Activated gamma-delta T cell treated with anti-CD3 and anti-CD28 coated beads, Interleukin-2, amount 50 U/mL, for 16 hours (primary cell): ENCODE measurements around the gene ALK.
"Not testable (repeated sequence)": the region's sequence is repeated elsewhere in the genome, so short reads cannot be mapped to it uniquely, and the experiment has no call there.

Experiments used
- DNase-seq: peaks from one replicate; pipeline ENCODE4 v3.0.0-alpha.2; 2020; ENCODE audit warnings: low read depth

The ALK gene

DNA sequence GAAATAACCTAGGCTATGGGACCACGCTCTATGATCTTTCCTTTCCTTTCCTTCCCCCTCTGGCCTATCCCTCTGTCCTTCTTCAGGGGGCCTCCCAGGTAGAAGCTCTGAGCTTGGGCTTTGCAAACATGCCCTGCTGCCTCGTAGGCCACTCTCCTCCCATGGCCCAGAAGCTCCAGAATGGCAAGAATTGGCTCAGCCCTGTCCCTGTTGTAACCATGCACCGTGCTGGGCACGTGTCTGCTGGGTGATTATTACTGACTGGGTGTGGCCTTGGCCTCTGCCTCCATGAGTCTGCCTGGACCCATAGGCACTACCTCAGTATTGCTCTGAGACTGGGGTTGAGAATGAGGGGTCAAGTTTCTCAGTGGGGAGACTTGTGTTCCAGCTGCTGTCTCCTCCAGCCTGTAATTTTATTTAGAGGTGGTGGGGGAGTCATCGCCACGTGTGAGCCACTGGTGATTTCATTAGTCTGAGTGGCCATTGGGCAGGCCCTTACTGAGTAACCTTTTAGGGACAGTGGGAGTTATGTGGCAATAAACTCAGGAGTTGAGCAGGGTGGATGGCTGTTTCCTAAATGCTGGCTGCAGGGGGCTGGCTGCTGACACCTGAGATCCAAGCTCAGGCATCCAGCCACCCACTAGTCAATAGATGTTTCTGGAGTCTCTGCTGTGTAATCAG is 648.2 kb downstream of the ALK start:
- no peak for DNase-seq

DNA sequence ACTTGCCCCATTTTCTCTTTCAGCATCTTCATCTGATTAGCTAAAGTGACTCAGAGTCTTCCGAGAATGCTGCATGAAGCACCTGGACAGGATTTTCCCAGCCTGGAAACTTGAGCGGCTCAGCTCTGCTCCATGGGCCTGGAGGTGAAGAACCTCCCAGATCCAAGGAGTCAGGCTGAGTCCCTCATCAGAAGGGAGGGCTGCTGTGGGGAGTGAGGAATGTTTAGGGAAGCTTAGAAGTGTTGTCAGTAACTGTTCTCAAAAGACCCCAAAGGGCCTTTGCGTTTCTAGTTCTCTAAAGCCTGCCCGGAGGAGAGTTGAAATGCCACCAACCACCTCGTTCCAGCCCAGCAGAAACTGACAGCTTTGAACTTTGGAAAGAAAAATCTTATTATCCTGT is 649.1 kb downstream of the ALK start:
- no peak for DNase-seq

GRCh38 chr2:29270701-29271121 is 650.7 kb downstream of the ALK start:
- no peak for DNase-seq

DNA sequence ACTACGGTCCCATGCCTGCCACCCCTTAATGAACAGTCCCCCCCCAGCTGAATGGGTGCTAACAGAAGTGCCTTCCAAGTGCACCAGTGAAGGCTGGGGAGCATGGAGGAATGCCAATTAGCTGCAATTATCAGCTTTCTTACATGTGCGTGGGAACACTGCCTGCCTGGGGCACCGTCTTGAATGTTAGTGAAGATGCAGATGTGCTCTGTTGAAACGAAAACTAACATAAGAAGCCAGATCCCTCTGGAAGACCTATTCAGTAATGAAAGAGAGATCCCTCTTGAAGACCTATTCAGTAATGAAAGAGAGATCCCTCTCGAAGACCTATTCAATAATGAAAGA is 651.6 kb downstream of the ALK start:
- DNase-seq: no peak

- DNase-seq: no peak
Measured at GRCh38 chr2:29269095-29269764, 652.2 kb downstream of the ALK start.

DNA sequence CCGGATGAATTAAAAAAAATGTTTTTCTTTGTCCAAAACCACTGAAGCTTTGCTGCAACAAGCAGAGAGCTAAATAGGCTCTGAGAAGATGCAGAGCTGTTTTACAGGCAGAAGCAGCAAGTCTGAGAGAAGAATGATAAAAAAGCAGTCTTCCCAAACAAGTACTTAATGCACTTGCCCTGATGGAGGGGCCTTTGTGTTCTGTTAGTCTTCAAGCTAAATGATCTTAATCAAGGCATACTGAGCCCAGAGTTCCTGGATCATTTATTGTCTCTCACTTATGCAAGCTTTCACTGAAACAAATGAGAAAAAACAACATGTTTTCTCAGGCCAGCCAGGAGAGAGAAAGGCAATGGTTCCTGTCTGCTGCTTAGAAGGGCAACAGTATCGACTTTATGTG is 653.7 kb downstream of the ALK start:
- no peak for DNase-seq

- no peak for DNase-seq
Measured at GRCh38 chr2:29263886-29264285, 657.5 kb downstream of the ALK start.

DNA sequence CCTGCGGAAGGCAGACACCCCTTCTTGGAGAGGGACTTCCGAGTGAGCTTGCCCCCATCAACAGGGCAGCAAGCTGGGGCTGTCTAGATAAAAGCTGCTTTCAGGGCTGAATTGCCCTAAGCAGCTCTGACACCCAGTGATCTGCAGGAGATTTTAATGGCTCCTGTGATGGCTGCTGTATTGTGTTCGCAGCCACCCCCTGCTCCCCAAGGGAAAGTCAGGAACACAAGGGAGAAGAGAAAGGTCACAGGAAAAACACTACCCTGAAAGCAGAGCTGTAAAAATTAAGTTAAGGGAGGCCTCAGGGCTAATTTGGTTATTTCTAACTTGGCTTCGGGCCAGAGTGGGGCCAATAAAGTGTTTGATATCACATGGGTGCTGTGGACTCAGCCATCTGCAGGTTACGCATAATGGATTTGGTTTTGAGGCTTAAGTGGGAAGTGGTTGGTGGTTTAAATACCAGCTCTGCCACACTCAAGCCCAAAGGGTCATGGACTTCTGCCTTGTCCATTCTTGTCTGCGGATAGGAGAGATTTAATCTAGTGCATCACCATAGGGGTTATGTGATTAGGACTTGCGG is 658.6 kb downstream of the ALK start:
- no peak for DNase-seq

- DNase-seq: no peak
Measured at GRCh38 chr2:29261003-29261402, 660.4 kb downstream of the ALK start.

GRCh38 chr2:29260142-29260772 is 661.1 kb downstream of the ALK start:
- no peak for DNase-seq

DNA sequence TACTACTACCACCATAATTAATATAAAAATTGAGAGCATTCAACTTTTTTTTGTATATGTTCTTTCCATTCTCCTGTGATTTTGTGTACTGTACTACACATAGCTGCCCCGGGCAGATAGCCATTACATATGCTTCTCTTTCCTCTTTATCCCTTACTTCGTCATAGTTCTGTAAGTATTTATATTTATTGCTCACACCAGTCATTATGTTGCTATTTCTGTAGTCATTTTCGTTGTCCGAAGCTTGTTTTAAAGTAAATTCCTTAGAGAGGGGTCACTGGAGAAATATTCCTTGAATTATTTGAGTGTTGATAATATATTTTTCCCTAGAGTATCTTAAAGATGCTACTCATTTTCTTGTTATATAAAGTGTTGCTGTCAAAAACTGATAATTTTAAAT is 662.2 kb downstream of the ALK start:
- DNase-seq: no peak

- no peak for DNase-seq
Measured at GRCh38 chr2:29255004-29255403, 666.4 kb downstream of the ALK start.

DNA sequence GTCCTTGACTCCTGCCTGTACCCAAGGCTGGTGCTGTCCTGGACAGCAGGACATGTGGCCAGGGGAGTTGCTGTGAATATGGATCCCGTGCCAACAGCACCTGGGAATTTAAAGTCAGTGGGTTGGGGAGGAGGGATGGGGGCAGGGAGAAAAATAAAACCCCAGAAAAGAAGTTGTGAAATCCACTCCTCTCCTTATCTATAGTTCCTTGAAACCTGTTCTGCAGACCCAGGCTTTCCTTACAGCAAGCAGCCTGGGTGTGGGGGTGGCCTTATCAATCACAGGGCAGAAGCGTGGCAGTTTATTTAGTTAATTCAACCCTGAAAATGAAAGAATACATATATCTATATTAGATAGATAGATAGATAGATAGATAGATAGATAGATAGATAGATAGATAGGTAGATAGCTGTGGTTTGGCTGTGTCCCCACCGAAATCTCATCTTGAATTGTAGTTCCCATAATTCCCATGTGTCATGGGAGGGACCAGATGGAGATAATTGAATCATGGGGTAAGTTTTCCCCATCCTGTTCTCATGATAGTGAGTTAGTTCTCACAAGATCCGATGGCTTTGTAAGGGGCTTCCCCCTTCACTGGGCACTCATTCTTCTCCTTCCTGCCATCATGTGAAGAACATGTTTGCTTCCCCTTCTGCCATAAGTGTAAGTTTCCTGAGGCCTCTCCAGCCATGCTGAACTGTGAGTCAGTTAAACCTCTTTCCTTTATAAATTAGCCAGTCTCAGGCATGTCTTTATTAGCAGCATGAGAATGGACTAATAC is 667.7 kb downstream of the ALK start:
- not testable (repeated sequence) for DNase-seq

DNA sequence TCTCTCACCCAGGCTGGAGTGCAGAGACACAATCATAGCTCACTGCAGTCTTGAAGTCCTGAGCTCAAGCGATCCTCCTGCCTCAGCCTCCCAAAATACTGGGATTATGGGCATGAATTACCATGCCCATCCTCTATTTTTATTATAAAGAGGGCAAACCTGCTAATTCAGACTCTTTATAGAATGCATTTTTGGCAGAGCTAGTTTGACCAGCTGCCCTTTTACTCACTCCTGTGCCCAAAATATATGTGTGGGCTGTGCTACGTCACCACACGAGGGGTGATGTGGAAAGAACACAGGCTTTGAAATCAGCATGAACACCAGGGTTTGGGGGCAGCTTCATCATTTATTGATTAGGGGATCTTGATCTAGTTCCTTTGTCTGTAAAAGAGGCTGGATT is 668.4 kb downstream of the ALK start:
- no peak for DNase-seq

DNA sequence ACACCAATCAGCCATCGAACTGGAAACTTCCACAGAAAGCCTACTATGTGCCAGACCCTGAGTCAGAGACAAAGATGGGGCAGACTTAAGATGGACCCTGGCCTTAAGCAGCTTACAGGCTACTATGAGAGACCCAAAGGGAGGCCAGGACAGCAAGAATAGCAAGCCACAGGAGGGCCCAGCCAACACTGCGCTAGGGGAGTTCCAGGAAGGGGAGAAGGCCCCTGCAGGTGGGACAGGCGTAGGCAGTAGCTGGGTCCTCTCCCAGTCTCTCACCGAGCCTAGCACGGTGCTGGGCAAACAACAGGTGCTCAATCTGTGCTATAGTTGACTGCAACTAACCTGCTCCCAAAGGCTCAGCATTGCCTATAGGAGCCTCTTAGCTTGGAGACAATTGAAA is 670.0 kb downstream of the ALK start:
- DNase-seq: no peak

DNA sequence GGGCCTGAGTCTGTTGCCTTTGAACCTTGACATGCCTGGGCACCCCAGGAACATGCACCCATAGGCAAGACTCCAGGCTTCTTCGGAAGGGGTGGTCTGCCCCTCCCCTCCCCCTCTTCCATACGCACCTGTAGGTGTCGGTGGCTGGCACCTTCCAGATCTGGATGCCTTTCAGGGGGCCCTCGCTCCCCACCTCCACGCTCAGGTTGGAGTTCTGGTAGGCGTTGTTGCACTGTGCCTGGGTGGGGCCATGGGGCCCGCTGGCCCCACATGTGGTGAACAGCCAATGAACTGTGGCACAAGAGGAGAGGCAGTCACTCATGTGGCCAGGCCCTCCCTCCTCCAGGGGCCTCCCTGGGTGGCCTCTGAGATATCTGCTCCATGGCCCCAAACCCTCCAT is 670.4 kb downstream of the ALK start:
- DNase-seq: no peak

GRCh38 chr2:29249666-29250253 is 671.6 kb downstream of the ALK start:
- DNase-seq: no peak

GRCh38 chr2:29247336-29247914 is 674.0 kb downstream of the ALK start:
- no peak for DNase-seq

DNA sequence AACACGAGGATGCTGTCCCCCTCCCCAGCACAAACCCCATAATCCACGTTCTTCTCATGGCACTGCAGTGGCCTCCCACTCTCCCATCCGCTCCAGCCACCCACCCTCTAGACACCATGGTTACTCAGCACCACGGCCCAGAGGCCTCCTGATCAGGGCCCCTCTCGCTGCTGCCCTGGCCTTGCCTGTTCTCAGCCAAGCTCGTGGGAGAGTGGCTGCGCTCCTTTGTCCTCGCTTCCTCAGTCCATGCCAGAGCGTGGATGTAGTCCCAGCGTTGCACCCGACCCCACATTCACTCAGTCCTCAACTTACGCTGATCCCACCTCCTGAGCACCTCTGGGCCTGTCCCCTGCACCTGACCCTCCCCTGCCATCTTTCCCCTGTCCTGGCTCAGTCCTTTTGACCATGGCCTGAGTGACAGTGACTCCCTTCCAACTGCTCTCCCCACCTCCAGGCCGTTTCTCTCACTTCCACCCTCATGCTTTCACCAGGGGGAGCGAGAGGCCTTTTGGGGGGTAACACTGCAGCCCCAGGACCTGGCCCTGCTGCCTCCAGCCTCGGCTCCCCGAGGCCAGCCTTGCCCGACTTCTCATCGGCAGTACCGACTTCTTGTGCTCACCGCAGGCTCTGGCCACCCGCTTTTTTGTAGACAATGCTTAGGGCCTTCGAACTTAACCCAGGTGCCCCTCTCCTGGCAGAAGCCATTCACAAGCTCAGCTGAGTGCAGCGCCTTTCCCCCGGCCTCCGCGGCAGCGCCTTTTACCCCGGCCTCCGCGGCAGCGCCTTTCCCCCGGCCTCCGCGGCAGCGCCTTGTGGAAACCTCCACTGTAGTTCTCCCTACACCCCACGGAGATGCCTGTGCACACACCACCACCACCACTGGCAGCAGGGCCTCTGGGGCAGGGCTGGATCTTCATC is 674.7 kb downstream of the ALK start:
- no peak for DNase-seq

GRCh38 chr2:29245742-29246382 is 675.5 kb downstream of the ALK start:
- no peak for DNase-seq
